VCaP (cell line): ENCODE measurements around the gene CMIP.

Experiments used
- H3K27ac ChIP-seq: fragments of 450-650 bp; 2 replicates; pipeline ENCODE4 v1.5.1; 2017
- CTCF ChIP-seq: fragments of 450-650 bp; conservative IDR thresholded peaks from 2 replicates; pipeline ENCODE4 v1.5.1; 2017; ENCODE audit warnings: mild to moderate bottlenecking, moderate library complexity

The CMIP gene

GRCh38 chr16:81592353-81592866 lies 147.8 kb downstream of the CMIP start:
- no peak overlapping the region for H3K27ac ChIP-seq
- no peak for TF ChIP-seq CTCF

GRCh38 chr16:81593481-81593880 lies 148.9 kb downstream of the CMIP start:
- TF ChIP-seq CTCF, result no peak
- no peak overlapping the region for H3K27ac ChIP-seq

- no peak overlapping the region for H3K27ac ChIP-seq
- no peak for TF ChIP-seq CTCF
Measured at GRCh38 chr16:81595629-81596292, 151.2 kb downstream of the CMIP start.

- H3K27ac ChIP-seq, result no peak overlapping the region
- TF ChIP-seq CTCF, result no peak
Measured at GRCh38 chr16:81597079-81597658, 152.6 kb downstream of the CMIP start.

- TF ChIP-seq CTCF, result no peak; the same call in 1 of the 2 replicates
- H3K27ac ChIP-seq, result no peak overlapping the region
Measured at GRCh38 chr16:81598083-81598482, 153.5 kb downstream of the CMIP start.

- no peak for TF ChIP-seq CTCF
- no peak overlapping the region for H3K27ac ChIP-seq
Measured at GRCh38 chr16:81599034-81599744, 154.6 kb downstream of the CMIP start.

GRCh38 chr16:81600275-81600674 lies 155.7 kb downstream of the CMIP start:
- no peak for TF ChIP-seq CTCF
- no peak overlapping the region for H3K27ac ChIP-seq
